Left kidney (tissue), 2 donors: Measurements from ENCODE around the gene PDLIM3. TPM values are rescaled to one million over a fixed set of nuclear protein-coding genes. Genes with fewer than 3 reads are reported as not detected.

Experiments
- DNase-seq: peaks from one replicate; pipeline ENCODE4 v3.0.0-alpha.2; 2013
- polyA plus RNA-seq: library from polyadenylated mRNA; unstranded; fragments of 120-200 nt; gene quantifications from one replicate; pipeline ENCODE4 v1.2.1, GENCODE V29; 2013; ENCODE audit not compliant: insufficient read length

The PDLIM3 gene
- polyA plus RNA-seq, 1 donor: 4.0 TPM

DNA sequence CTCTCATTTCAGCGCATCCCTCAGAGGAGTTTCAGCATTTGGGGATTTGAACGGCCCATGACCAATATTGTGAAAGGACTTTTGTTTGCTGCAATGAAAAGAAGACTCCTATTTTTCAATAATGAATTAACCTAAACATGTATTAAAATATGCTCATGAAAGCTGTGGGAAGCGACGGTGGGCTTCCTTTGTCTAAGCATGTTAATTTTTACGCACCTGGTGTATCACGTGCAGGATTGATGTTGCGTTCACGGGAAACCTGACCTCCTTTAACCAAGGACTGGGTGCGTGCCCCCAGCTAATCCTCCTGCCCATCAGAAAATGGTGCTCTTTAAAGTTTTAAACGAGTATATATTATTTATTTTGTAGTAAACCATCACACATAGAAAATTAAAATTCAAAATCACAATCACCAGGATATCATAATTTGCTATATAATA, 63.2 kb downstream of the PDLIM3 start:
- DNase-seq: no peak

DNA sequence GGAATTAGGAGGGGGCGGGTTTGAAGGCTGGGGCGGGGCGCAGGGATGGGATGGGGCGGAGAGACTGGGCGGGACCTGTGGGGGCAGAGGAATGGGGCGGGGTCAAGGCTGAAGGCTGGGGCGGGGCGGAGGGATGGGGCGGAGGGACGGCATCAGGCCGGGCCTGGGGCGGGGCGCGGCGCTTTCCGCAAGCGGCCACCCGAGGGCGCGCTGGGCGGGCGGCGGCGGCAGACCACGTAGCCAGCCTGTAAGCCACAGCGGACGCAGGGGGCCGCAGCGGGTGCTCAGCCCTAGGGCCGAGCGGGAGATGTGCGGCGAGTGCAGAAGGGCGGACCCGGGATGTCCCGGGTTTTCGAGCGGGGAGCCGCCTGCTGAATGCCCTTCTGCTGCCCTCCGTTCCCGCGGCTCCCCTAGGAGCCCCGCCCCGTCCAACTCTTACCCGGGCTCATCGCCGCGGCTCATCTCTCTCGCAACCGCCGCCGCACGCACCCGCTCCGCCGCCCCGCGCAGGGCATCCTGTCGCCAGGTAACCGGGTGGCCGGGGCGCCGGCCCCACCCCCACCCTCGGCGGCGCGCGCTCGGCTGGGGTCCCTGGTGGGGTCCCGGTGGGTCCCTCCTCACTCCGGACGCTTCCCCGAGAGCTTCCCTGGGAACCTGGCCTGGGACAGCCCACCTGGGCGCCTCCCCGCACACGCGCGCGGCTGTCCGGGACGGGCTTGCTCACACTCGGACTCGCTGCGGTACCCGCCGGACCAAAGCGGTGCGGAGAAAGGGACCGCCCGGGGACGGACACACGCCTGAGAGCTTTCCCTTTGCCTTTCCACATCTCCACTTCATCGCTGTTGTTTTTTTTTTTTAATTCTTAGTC, 63.8 kb downstream of the PDLIM3 start, which contains the start of gene CCDC110:
Gene CCDC110 (minus strand): TSS at position 499 of the 868 bp plus-strand sequence. CDS start 50 bp downstream, at position 449.
- DNase-seq: peak; percentile 87

DNA sequence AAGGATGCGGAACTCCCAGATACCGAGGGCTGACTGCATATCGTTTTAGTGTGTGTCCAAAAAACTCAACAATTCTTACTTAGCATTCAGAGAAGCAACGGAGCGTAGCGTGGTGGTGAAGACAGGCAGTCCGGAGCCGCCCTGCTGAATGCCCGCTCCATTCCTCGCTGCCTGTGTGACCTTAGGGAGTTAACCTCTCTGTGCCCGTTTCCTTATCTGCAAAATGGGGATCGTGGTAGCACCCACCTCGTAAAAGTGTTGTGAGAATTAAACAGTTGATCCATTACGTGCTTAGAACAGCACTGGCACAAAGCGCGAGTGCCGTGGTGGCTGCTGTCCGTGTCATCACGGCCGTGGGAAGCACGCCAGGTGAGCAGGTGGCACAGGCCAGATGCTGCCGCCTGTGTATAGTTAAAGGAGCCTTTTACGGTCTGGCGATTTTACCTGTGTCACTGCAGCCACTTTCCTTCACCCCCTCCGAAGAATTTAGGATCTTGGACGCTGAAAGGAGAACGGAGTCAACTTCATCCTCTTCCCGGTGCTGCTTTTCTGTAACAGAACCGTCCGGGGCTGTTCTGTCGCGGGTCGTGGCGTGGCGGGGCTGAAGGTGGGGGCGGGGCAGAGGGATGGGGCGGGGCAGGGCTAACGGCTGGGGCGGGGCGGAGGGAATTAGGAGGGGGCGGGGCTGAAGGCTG, 64.7 kb downstream of the PDLIM3 start:
- DNase-seq: no peak

DNA sequence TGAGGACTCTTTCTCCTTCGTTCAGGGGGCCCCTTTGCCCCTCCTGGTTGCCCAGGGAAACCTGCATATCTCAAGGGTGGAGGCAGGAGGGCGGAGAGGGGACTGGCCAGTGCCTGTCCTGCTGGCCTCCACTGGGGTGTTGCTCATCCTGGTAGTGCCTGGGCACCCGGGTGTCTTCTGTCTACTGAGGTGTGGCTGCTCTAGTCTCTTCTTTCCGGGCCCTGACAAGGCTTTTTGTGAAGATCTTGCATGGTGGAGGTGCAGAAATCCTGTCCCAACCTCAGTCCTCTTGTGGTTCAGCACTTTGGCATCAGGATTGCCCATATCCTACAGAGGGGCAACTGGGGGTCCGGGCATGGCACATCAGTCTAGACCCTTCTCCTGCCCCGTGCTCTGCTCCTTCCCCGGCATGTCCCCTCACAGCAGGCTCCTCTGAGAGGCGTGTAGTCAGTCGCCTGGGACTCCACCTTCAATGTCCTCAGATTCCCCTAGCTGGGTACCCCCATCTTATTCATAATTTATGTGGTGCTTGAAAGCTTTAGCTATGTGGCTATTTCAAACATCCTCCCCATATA, 65.6 kb downstream of the PDLIM3 start:
- no peak for DNase-seq

DNA sequence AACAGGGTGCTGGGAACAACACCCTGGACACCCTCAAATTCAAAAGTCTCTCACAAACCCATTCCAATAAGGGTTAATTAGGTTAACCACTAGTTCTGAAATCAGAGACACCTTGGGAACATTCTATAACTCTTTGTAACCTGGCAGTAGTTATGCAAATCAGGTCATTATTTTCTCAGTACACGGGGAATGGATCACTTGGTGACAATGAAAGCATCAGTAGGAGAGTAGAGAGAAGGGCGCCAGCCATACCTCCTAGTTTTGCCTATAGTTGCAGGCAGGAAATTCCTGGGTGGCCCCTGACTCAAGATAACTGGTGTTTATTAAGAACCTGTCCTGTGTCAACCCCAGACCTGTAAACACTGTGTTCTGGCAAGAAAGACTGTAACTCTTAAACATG, 66.3 kb downstream of the PDLIM3 start:
- no peak for DNase-seq

DNA sequence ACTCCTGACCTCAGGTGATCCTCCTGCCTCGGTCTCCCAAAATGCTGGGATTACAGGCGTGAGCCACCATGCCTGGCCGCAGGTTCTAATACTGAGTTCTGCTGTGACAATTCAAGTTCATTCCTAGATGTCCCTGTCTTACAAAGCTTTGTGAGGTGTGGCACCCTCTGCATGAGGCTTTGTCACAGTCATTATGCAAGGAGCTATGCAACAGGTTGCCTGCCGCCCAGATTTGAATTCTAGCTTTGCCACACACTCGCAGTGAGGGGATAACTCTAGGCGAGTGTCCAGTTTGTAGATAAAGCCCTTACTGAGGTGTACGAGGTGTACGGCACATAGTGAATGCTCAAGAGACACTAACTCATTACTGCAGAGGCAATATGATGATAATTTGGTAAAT, 67.3 kb downstream of the PDLIM3 start:
- no peak for DNase-seq

DNA sequence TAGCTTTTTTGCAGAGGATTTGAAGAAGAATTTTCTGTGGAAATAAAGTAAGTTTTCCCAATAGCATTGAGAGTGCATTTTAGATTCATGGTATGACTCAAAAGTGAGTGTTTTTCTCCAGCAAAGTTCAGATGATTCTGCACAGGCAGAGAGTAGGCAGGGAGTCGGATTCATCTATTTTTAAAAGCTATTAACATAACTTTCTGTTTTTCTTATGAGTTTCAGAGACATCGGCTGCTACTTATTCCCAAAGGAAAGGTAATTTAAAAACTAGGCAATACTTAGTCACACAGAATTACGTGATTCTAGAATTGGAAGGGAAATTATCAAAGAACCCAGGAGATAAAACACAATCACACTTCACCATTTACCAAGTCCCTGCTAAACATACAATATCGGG, 68.2 kb downstream of the PDLIM3 start:
- no peak for DNase-seq

DNA sequence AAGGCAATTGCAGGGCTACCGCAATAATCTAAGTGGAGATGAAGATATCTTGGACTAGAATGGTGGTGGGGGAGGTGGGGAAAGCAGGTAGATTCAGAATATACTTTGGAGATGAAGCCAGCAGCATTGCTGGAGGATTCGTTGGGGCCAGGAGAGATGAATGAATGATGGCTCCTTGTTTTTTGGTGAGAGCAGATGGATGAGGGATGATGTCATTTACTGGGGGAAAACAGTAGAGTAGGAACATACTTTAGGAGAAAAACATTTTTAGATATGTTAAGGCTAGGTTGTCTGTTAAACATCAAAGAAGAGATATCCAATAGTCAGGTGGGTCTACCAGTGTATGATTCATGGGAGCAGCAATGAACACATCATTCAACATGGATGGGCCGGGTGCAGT, 69.6 kb downstream of the PDLIM3 start:
- no peak for DNase-seq

DNA sequence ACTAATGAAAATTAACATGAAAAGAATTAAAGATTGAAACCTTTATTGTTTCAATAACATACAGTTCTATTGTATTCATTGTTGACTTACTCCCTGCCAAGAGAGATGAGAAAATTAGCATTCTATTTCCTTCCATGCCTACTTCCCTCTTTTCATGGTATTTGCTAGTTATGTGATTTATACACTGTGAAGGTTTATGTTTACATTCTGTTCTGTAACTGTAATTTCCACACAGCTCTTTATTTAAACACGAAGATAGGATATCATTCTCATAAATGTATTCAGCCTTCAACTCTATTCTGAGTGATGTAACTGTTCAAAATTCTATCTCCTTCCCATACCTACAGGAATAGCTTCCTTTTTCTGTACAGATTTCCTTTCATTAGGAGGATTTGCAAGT, 70.4 kb downstream of the PDLIM3 start:
- DNase-seq: no peak

DNA sequence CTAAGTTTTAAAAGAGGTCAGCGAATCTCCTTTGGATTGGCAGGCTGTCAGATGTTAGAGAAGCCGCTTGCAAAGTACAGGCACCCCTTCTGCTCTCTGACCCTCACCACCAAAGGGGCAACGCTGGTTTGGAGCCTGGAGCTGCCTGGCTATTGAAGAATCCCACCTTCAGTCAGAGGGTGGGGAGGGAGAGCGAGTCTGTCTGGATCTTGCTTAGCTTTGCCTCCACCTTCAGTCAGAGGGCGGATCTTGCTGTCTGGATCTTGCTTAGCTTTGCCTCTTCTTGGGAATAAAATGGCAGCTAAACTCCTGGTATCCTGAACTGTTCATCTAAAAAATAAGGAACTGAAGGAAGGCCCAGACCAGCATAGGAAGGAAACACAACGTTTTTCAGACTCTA, 71.1 kb downstream of the PDLIM3 start:
- no peak for DNase-seq

DNA sequence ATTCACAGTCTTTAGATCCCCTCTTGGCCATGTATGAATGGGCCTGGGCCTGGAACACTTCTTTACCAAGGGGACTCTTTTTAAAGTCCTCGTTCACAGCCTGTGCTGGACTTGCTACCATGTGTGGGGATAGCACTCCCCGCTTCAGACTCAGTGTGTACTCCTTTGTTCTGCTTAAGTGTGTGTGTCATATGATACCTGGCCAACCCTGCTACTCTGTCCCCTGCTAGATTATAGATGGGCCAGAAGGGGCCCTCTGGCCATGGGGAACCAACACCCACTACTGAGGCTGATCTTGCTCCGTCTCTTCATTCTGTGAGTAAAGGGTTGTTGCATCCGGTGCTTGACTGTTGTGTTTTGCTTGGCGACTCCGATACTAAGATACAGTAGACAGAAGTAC, 71.8 kb downstream of the PDLIM3 start:
- DNase-seq: no peak

DNA sequence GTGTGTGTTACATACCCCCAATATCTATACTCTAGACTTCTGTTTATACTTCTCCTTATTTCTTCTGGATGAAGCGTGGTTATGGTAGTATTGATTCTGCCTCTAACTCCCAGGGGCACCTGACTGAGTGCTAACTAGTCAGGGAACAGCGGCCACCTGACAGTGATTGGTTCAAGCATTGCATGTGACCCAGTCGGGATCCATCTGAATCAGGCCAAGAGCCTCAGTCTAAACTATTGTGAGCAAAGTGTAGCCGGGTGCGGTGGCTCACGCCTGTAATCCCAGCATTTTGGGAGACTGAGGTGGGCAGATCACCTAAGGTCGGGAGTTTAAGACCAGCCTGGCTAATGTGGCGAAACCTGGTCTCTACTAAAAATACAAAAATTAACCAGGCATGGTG, 73.7 kb downstream of the PDLIM3 start:
- no peak for DNase-seq

DNA sequence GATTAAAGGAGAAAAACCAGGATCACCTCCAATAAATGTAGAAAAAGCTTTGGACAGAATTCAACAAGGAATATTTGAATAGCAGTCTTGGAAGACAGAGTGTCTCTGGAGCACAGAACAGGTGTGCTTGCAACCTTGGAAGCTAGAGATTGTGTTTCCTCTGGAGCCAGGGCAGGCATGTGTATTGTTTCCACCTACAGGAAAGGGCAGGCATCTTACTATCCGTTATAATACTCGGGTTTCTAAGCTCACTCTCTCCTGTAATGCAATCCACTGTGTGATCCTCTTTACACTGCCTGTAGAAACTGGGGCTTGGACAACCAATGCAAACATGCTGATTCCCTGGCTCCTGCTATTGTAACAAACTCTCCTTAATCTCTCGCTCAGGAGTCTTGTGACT, 78.2 kb downstream of the PDLIM3 start:
- DNase-seq: no peak

DNA sequence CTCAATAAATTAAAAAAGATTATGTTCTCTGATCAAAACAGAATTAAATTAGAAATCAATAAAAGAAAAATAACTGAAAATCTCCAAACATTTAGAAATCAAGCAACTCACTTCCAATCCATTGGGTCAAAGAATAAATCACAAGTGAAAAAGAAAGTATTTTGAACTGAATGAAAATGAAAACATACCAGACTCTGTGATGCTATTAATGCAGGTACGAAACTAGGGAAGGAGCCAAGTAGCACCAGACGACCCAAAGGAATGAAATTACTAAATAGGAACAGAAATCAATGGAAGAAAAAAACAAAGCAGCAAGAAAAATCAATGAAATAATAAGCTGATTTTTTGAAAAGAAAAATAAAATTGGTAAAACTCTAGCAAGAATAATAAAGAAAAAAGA, 79.2 kb downstream of the PDLIM3 start:
- no peak for DNase-seq

Other genes with a start within 250 kb of the PDLIM3 start
- gene LRP2BP, start 139.6 kb downstream of the PDLIM3 start, polyA plus RNA-seq: 6.9 TPM
- gene ANKRD37, start 138.7 kb downstream of the PDLIM3 start, polyA plus RNA-seq: 10.5 TPM
- gene UFSP2, start 109.5 kb downstream of the PDLIM3 start, polyA plus RNA-seq: 81.9 TPM
- 2.7 TPM for gene CCDC110, start 63.8 kb downstream of the PDLIM3 start, polyA plus RNA-seq